IMR-90 (cell line): ENCODE results near the gene PDGFC. TPM values are rescaled to one million over a fixed set of nuclear protein-coding genes. Genes with fewer than 3 reads are reported as not detected.
A peak's percentile ranks its signal among the peaks of the same experiment; 100 is the strongest.

Experiments used
- ATAC-seq: fragments of 200-7000 bp; cut with Tn5 transposase; 2 replicates; pipeline ENCODE4 v1.9.1; 2020; ENCODE audit warnings: low read depth, mild to moderate bottlenecking, moderate library complexity
- BruUV-seq: library from RNA; stranded (reverse); fragments of 400-500 nt; replicated peaks from 2 replicates; lab custom pipeline; 2021; lab: Mats Ljungman, UMichigan
- CTCF ChIA-PET: fragments of 300-600 bp; formaldehyde crosslinking; extraction: SDS; loops from one replicate; lab custom pipeline; 2021; ENCODE audit warnings: antibody characterized with exemption; lab: Yijun Ruan, JAX
- POLR2A ChIA-PET: fragments of 300-600 bp; sonication (Branson Sonifier 250); formaldehyde crosslinking; loops from one replicate; lab custom pipeline; 2022; ENCODE audit warnings: antibody characterized with exemption; ENCODE audit not compliant: unreplicated experiment; lab: Charles Lee
- DNase-seq: peaks from one replicate; pipeline ENCODE4 v3.0.0; 2013
- H2AFZ ChIP-seq: replicated peaks from 2 replicates; pipeline ENCODE3; 2013; ENCODE audit warnings: low read length, mild to moderate bottlenecking; ENCODE audit not compliant: poor library complexity
- H2AK5ac ChIP-seq: 2 replicates; pipeline ENCODE4 v1.6.1; 2013; ENCODE audit warnings: low read depth, low read length, inconsistent platforms
- H2AK9ac ChIP-seq: replicated peaks from 2 replicates; pipeline ENCODE3; 2013; ENCODE audit warnings: mild to moderate bottlenecking, low read depth, low read length, moderate library complexity; ENCODE audit not compliant: poor library complexity
- H2BK120ac ChIP-seq: 2 replicates; pipeline ENCODE4 v1.6.1; 2013; ENCODE audit warnings: low read depth, low read length, inconsistent platforms
- H2BK15ac ChIP-seq: 3 replicates; pipeline ENCODE4 v1.6.1; 2013; ENCODE audit warnings: low read depth, low read length, inconsistent platforms
- H2BK20ac ChIP-seq: 2 replicates; pipeline ENCODE4 v1.6.1; 2013; ENCODE audit warnings: low read depth, mild to moderate bottlenecking, inconsistent platforms, low read length, moderate library complexity
- H2BK5ac ChIP-seq: 2 replicates; pipeline ENCODE4 v1.6.1; 2013; ENCODE audit warnings: mild to moderate bottlenecking, low read depth, low read length, inconsistent platforms; ENCODE audit not compliant: poor library complexity, severe bottlenecking
- H3K14ac ChIP-seq: replicated peaks from 2 replicates; pipeline ENCODE4 v1.6.1; 2013; ENCODE audit warnings: low read depth, low read length, inconsistent platforms
- H3K18ac ChIP-seq: 2 replicates; pipeline ENCODE4 v1.6.1; 2013; ENCODE audit warnings: low read depth, low read length, control low read depth
- H3K23ac ChIP-seq: 2 replicates; pipeline ENCODE4 v1.6.1; 2013; ENCODE audit warnings: low read depth, low read length, inconsistent platforms
- H3K27ac ChIP-seq: 2 replicates; pipeline ENCODE4 v1.5.1; 2013; ENCODE audit warnings: mild to moderate bottlenecking, control low read depth, low read length; ENCODE audit not compliant: insufficient read depth
- H3K27me3 ChIP-seq: 2 replicates; pipeline ENCODE4 v1.6.1; 2013; ENCODE audit warnings: low read length; ENCODE audit not compliant: control insufficient read depth, insufficient read depth
- H3K36me3 ChIP-seq: 2 replicates; pipeline ENCODE4 v1.6.1; 2013; ENCODE audit warnings: low read length, mixed read lengths; ENCODE audit not compliant: control insufficient read depth, insufficient read depth
- H3K4ac ChIP-seq: 2 replicates; pipeline ENCODE4 v1.6.1; 2013; ENCODE audit warnings: low read depth, low read length, inconsistent platforms
- H3K4me1 ChIP-seq: 2 replicates; pipeline ENCODE4 v1.6.1; 2013; ENCODE audit warnings: low read length, mixed read lengths; ENCODE audit not compliant: control insufficient read depth, insufficient read depth
- H3K4me2 ChIP-seq: 2 replicates; pipeline ENCODE4 v1.6.1; 2013; ENCODE audit warnings: low read depth, mild to moderate bottlenecking, control low read depth, low read length, moderate library complexity
- H3K4me3 ChIP-seq: 2 replicates; pipeline ENCODE4 v1.5.1; 2013; ENCODE audit warnings: low read depth, mild to moderate bottlenecking, control low read depth, low read length, moderate library complexity; ENCODE audit not compliant: insufficient read depth
- H3K56ac ChIP-seq: 2 replicates; pipeline ENCODE4 v1.6.1; 2013; ENCODE audit warnings: low read length, inconsistent platforms; ENCODE audit not compliant: insufficient read depth; ENCODE audit errors: extremely low read depth
- H3K79me1 ChIP-seq, 2 experiments: 2 replicates each; pipeline ENCODE4 v1.6.1; 2013; ENCODE audit warnings: low read length in 2 of 2, inconsistent platforms in 1 of 2, low read depth in 1 of 2
- H3K9ac ChIP-seq: 2 replicates; pipeline ENCODE4 v1.6.1; 2013; ENCODE audit warnings: low read depth, low read length, control low read depth
- H3K9me1 ChIP-seq: 2 replicates; pipeline ENCODE4 v1.6.1; 2013; ENCODE audit warnings: low read length, inconsistent platforms; ENCODE audit not compliant: insufficient read depth
- H3K9me3 ChIP-seq: 2 replicates; pipeline ENCODE4 v1.6.1; 2013; ENCODE audit warnings: low read length; ENCODE audit not compliant: control insufficient read depth, insufficient read depth
- H4K20me1 ChIP-seq: 2 replicates; pipeline ENCODE4 v1.6.1; 2013; ENCODE audit warnings: low read length, inconsistent platforms; ENCODE audit not compliant: insufficient read depth
- H4K5ac ChIP-seq: 2 replicates; pipeline ENCODE4 v1.6.1; 2013; ENCODE audit warnings: mild to moderate bottlenecking, low read depth, low read length, control low read depth
- H4K8ac ChIP-seq, 2 experiments: 2 replicates each; pipeline ENCODE4 v1.6.1; 2013; ENCODE audit warnings: low read depth in 2 of 2, low read length in 2 of 2, control low read depth in 1 of 2, inconsistent platforms in 1 of 2
- H4K91ac ChIP-seq: 2 replicates; pipeline ENCODE4 v1.6.1; 2013; ENCODE audit warnings: low read depth, low read length, inconsistent platforms; ENCODE audit not compliant: insufficient read depth
- BHLHE40 ChIP-seq: fragments of 150-350 bp; IDR thresholded peaks from 2 replicates; pipeline ENCODE4 v1.6.1; 2016; ENCODE audit warnings: mild to moderate bottlenecking, low read depth, low read length
- CEBPB ChIP-seq: IDR thresholded peaks from 2 replicates; pipeline ENCODE4 v1.6.1; 2012; ENCODE audit warnings: low read depth, low read length, improper control_type of control experiment
- FOS ChIP-seq: fragments of 150-350 bp; IDR thresholded peaks from 2 replicates; pipeline ENCODE4 v1.6.1; 2016; ENCODE audit warnings: low read depth, low read length
- MAZ ChIP-seq: IDR thresholded peaks from 2 replicates; pipeline ENCODE4 v1.6.1; 2012; ENCODE audit warnings: low read depth, mild to moderate bottlenecking, low read length, improper control_type of control experiment, moderate library complexity, borderline replicate concordance
- POLR2A ChIP-seq: IDR thresholded peaks from 2 replicates; pipeline ENCODE4 v1.6.1; 2012; ENCODE audit warnings: mild to moderate bottlenecking, low read depth, low read length
- RAD21 ChIP-seq: IDR thresholded peaks from 2 replicates; pipeline ENCODE4 v1.6.1; 2012; ENCODE audit warnings: low read length, improper control_type of control experiment
- RCOR1 ChIP-seq: IDR thresholded peaks from 2 replicates; pipeline ENCODE4 v1.6.1; 2012; ENCODE audit warnings: mild to moderate bottlenecking, low read length, improper control_type of control experiment; ENCODE audit not compliant: insufficient replicate concordance
- RFX5 ChIP-seq: IDR thresholded peaks from 2 replicates; pipeline ENCODE4 v1.8.0; 2012; ENCODE audit warnings: low read depth, mild to moderate bottlenecking, low read length, moderate library complexity
- SMC3 ChIP-seq: fragments of 150-350 bp; IDR thresholded peaks from 2 replicates; pipeline ENCODE4 v1.6.1; 2016; ENCODE audit warnings: low read depth, mild to moderate bottlenecking, antibody characterized with exemption, low read length, moderate library complexity
- WGBS, 2 experiments: methylation state at CpG; one replicate each; pipeline versions ENCODE4 v1.1.5 to v1.1.7; 2013; ENCODE audit warnings: missing lambda C conversion rate in 2 of 2; ENCODE audit not compliant: insufficient read length in 1 of 2; ENCODE audit errors: extremely low coverage in 2 of 2; 5-methylcytosine and 5-hydroxymethylcytosine counted together
- dilution Hi-C: fragments of 300-500 bp; cut with HindIII; formaldehyde crosslinking; loops from one replicate; pipeline ENCODE4 v1.14.3; 2018; ENCODE audit warnings: low sequenced_read_pairs; ENCODE audit not compliant: unreplicated experiment
- in situ Hi-C: fragments of 300-500 bp; cut with MboI; formaldehyde crosslinking; loops from 3 replicates; pipeline ENCODE4 v1.14.3; 2019; ENCODE audit warnings: low sequenced_read_pairs, inconsistent platforms, mixed read lengths
- intact Hi-C: fragments of 100-400 bp; cut with micrococcal nuclease; formaldehyde crosslinking; loops from 2 replicates; pipeline ENCODE4 v1.10.0; 2022
- polyA plus RNA-seq, 3 experiments: library from polyadenylated mRNA; depleted of rRNA; stranded (reverse); fragments of >200 nt; gene quantifications; 2 replicates each; pipeline ENCODE4 v1.2.3, GENCODE V29; 2012; ENCODE audit warnings: low replicate concordance in 1 of 3
- total RNA-seq: library from RNA; depleted of rRNA; stranded (reverse); fragments of >200 nt; gene quantifications from 2 replicates; pipeline ENCODE4 v1.2.3, GENCODE V29; 2012
- TF ChIP-seq, protein P1 (sequence below): fragments of 150-350 bp; IDR thresholded peaks from 2 replicates; pipeline ENCODE4 v1.6.1; 2017; ENCODE audit warnings: mild to moderate bottlenecking, antibody characterized with exemption, low read length, low read depth

PDGFC gene
- total and polyA plus RNA-seq, 2 of the 4 experiments (the other 2 are of a cell fraction), result 19.8 to 90.7 TPM

DNA sequence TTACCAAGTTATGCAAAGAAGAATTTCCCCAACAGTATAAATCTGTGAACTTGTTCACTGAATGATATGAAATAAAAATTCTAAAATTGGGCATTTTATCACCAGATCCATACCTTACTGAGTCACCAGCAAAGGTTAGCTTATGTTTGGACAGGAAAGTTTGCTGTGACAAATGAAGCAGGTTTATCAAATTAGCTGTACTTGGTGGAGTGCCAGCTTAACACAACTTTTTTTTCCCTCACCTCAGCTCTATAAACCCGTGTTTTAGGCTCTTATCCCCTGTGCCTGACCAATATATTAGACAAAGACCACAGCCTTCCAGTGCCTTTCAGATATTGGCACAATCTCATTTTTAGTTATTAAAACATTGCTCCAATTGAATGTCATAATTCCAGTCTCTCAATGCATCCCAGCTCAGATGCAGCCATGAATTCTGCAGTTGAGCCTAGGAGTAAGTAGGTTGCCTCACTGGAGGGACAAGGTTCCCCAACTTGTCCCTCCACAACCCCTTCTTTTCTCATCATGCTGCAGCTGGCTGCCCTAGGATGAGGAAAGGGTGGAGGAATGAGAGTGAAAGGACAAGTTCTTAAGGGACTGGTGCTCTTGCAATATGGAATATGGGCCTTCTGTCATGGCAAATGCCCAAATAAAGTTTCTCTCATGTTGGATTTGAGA is 27.0 kb upstream of the PDGFC start:
- Histone ChIP-seq H3K4me2 (peak overlapping the region; percentile 11), H3K36me3 (no peaks in the 10 kb centered on the region), H3K9me3 (peaks cover 7% of the 10 kb centered on the region), H3K79me1 (no peaks in the 10 kb centered on the region), H2BK120ac (peak overlapping the region; percentile 93), H4K20me1 (no peaks in the 10 kb centered on the region), H3K4me3 (no peak overlapping the region), H3K9me1 (peaks cover 7% of the 10 kb centered on the region), H3K27me3 (no peaks in the 10 kb centered on the region), H3K18ac (peak overlapping the region; percentile 55), H4K5ac (peak overlapping the region; percentile 11; the same call in 1 of the 2 replicates), H2BK5ac (peak overlapping the region; percentile 90), H2BK15ac (peak overlapping the region; percentile 79), H3K56ac (peak overlapping the region; percentile 58; the same call in 1 of the 2 replicates), H3K4me1 (peaks cover 6% of the 10 kb centered on the region), H4K8ac (peak overlapping the region; percentile 58 to 75), H2AK5ac (peak overlapping the region; percentile 68; the same call in 1 of the 2 replicates), H2AK9ac (peak overlapping the region; percentile 77), H3K4ac (peak overlapping the region; percentile 91), H3K14ac (peak overlapping the region; percentile 88), H3K27ac (peak overlapping the region; percentile 67; the same call in 1 of the 2 replicates), H3K23ac (peak overlapping the region; percentile 74), H2BK20ac (peak overlapping the region; percentile 91), H4K91ac (peak overlapping the region; percentile 76), H2AFZ (peak overlapping the region; percentile 51), H3K9ac (no peak overlapping the region)
- intact Hi-C loops (no loop called here), dilution Hi-C loops (no loop called here), in situ Hi-C loops (no loop called here)
- ATAC-seq (peak; percentile 46), DNase-seq (no peak)
- BruUV-seq, result no TSS peak
- ChIA-PET CTCF (interaction anchor here (0.6 to 1.5 kb wide), 3 partner anchors 11 to 701 kb away, joined by 3 to 4 read pairs (median 3); no protein-coding TSS in a partner anchor), POLR2A (interaction anchor here (0.5 kb wide), 1 partner anchor 664 kb away, joined by 3 read pairs; no protein-coding TSS in a partner anchor)
- TF ChIP-seq RAD21, result no peak
- TF ChIP-seq RCOR1, result no peak
- no peak for TF ChIP-seq MAZ
- TF ChIP-seq, protein P1, sequence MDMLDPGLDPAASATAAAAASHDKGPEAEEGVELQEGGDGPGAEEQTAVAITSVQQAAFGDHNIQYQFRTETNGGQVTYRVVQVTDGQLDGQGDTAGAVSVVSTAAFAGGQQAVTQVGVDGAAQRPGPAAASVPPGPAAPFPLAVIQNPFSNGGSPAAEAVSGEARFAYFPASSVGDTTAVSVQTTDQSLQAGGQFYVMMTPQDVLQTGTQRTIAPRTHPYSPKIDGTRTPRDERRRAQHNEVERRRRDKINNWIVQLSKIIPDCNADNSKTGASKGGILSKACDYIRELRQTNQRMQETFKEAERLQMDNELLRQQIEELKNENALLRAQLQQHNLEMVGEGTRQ, result no peak
- no peak for TF ChIP-seq CEBPB
- TF ChIP-seq SMC3, result no peak
- TF ChIP-seq BHLHE40, result no peak
- TF ChIP-seq POLR2A, result no peak
- TF ChIP-seq FOS, result no peak
- no peak for TF ChIP-seq RFX5
- WGBS, 2 experiments, result no CpG with 5 or more reads among the region's 1 CpG
